Ascending aorta (tissue), 2 donors: ENCODE data around the gene FAM131C. TPM values are rescaled to one million over a fixed set of nuclear protein-coding genes. Genes with fewer than 3 reads are reported as not detected.

Source experiments
- DNase-seq, 2 donors: peaks; one replicate each; pipeline ENCODE4 v3.0.0-alpha.2; 2019; ENCODE audit warnings: low spot score in 2 of 2
- H3K27ac ChIP-seq, 2 donors: fragments of 200-600 bp; sonication (generic); one replicate each; pipeline ENCODE4 v1.5.1; 2016 to 2017; ENCODE audit warnings: mild to moderate bottlenecking in 1 of 2
- H3K27me3 ChIP-seq: fragments of 200-600 bp; sonication (generic); one replicate; pipeline ENCODE4 v1.5.1; 2017
- H3K36me3 ChIP-seq, 2 donors: fragments of 200-600 bp; sonication (generic); one replicate each; pipeline ENCODE4 v1.5.1; 2016
- H3K4me1 ChIP-seq, 2 donors: fragments of 200-600 bp; sonication (generic); one replicate each; pipeline ENCODE4 v1.5.1; 2016 to 2017; ENCODE audit warnings: mild to moderate bottlenecking in 1 of 2
- H3K4me3 ChIP-seq, 2 donors: fragments of 200-600 bp; sonication (generic); one replicate each; pipeline ENCODE4 v1.5.1; 2016 to 2017; ENCODE audit warnings: mild to moderate bottlenecking in 1 of 2
- H3K9me3 ChIP-seq, 2 donors: fragments of 200-600 bp; sonication (generic); one replicate each; pipeline ENCODE4 v1.5.1; 2016
- intact Hi-C: fragments of 100-400 bp; cut with DNase I; formaldehyde crosslinking; loops from one replicate; pipeline ENCODE4 v1.15.1; 2023
- total RNA-seq: library from RNA; depleted of rRNA; stranded (reverse); fragments of >200 nt; gene quantifications from one replicate; pipeline ENCODE4 v1.1.0, GENCODE V29; 2016
- TF ChIP-seq, protein P1 (sequence below), 3 experiments: fragments of 200-600 bp in 2 of 3; fragments of 450-650 bp in 1 of 3; sonication (generic) in 2 of 3; IDR thresholded peaks; one replicate each; pipeline ENCODE4 v1.5.1; 2016 to 2019; ENCODE audit warnings: antibody characterized with exemption in 3 of 3, mild to moderate bottlenecking in 1 of 3, moderate library complexity in 1 of 3

The FAM131C gene
- total RNA-seq, 1 donor from 2014 or later, result 0.21 TPM

DNA sequence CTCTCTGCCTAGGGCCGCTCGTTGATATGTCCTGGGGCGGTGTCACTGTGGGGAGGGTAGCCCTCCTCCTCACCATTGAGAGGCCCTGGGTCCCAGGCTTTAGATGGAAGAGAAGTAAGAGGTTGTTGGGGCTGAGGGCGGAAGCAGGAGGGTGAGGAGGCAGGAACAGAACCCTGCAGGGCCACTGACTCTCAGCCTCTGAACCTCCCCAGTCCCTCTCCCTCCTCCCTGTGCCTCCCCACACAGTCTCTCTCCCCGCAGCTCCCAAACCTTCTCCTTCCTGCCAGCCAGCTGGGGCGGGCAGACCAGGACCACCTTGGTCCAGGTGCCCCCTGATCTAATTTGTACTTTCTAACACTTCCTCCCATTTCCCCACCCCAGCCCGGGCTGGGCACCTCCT lies 14.3 kb upstream of the FAM131C start:
- TF ChIP-seq, protein P1, sequence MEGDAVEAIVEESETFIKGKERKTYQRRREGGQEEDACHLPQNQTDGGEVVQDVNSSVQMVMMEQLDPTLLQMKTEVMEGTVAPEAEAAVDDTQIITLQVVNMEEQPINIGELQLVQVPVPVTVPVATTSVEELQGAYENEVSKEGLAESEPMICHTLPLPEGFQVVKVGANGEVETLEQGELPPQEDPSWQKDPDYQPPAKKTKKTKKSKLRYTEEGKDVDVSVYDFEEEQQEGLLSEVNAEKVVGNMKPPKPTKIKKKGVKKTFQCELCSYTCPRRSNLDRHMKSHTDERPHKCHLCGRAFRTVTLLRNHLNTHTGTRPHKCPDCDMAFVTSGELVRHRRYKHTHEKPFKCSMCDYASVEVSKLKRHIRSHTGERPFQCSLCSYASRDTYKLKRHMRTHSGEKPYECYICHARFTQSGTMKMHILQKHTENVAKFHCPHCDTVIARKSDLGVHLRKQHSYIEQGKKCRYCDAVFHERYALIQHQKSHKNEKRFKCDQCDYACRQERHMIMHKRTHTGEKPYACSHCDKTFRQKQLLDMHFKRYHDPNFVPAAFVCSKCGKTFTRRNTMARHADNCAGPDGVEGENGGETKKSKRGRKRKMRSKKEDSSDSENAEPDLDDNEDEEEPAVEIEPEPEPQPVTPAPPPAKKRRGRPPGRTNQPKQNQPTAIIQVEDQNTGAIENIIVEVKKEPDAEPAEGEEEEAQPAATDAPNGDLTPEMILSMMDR (IDR thresholded peaks at IDR 0.05), result no peak
- no peak for DNase-seq
- Histone ChIP-seq H3K36me3 (no peaks in the 10 kb centered on the region), H3K9me3 (no peaks in the 10 kb centered on the region), H3K4me3 (no peak overlapping the region), H3K27me3 (no peaks in the 10 kb centered on the region), H3K27ac (no peak overlapping the region), H3K4me1 (no peaks in the 10 kb centered on the region)
- intact Hi-C loops, result no loop called here

DNA sequence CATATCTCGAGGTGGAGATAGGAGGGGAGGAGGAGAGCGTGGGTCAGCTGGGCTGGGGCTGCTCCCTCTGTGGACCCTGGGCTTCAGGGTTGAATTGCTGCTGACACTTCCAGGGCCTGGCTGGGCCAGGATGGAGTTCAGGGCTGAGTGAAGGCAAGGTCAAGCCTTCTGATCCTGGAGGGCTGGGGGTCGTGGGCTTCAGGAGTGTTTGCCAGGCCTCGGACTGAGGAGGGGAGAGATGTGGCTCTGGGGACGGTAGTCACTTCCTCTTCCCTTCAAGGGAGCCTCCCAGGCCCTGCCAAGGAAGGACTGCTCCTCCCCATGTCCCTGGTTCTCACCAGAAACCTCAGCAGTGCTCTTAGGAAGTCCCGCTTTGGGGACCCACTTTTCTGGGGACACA lies 12.1 kb upstream of the FAM131C start:
- Histone ChIP-seq H3K27me3 (no peaks in the 10 kb centered on the region), H3K27ac (no peak overlapping the region), H3K9me3 (no peaks in the 10 kb centered on the region), H3K36me3 (no peaks in the 10 kb centered on the region), H3K4me3 (no peak overlapping the region), H3K4me1 (no peaks in the 10 kb centered on the region)
- DNase-seq, result no peak
- TF ChIP-seq, protein P1 (IDR thresholded peaks at IDR 0.05), result no peak
- intact Hi-C loops, result no loop called here

DNA sequence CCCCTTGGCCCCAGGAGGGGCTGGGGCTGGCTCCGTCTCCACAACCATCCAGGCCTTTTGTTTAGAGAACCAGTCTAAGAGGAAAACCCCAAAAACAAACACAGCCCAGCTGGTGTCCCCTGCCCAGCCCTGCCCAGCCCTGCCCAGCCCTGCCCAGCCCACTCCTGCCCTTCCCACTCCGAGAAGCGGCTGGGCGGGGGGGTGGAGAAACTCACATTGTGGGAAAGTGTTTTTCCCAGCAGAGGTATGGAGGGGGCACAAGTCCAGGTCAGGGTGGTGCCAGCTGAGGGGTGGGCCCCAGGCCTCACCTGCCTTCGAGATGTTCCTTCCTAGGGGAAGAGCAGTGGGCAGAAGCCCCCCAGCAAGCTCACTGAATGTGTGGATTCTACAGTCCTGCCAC lies 10.0 kb upstream of the FAM131C start:
- H3K36me3 ChIP-seq, result no peaks in the 10 kb centered on the region
- no peaks in the 10 kb centered on the region for H3K27me3 ChIP-seq
- H3K9me3 ChIP-seq, result no peaks in the 10 kb centered on the region
- TF ChIP-seq, protein P1 (IDR thresholded peaks at IDR 0.05), result no peak
- no peak for DNase-seq
- intact Hi-C loops, result loop anchor here (2.0 kb wide), 1 partner anchor 71 kb away; no protein-coding TSS in a partner anchor
- no peak overlapping the region for H3K27ac ChIP-seq
- no peak overlapping the region for H3K4me3 ChIP-seq
- H3K4me1 ChIP-seq, result peaks cover 0 to 2% of the 10 kb centered on the region in 2 donors

DNA sequence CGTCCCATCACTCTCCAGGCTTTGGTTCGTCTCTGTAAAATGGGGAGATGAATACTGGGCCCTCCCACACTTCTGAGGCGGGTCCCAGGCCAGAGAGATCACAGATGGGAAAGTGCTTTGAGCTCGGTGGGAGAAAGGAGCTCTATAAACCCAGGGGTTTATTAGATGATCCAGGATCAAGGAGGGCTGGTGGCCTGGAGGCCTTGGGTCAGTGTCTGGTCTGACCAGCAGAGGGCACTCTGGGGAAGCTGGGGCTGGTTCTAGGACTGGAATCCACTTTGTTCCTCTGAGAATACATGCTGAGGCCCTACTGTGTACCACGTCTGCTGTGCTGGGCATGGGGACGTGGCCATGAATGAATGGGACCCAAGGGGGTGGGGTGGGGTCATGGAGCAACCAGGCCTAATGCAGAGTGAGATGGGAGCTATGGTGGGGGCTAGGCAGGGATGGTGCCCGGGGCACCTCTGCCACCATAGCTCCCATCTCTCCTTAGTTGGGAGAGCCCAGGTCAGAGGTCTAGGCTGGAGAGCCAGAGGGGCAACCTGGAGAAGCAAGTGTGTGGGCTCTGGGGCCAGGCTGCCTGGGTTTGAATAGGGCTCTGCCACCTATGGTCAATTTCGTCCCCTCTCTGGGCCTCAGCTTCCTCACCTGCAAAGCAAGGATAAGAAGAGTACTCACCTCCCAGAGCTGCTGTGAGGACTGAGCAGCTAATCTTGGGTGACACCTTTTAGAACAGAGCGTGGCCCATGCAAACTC lies 9.0 kb upstream of the FAM131C start:
- no peak overlapping the region for H3K27ac ChIP-seq
- intact Hi-C loops, result loop anchor here (2.0 kb wide), 1 partner anchor 72 kb away; no protein-coding TSS in a partner anchor
- peak in 1 of 2 donors; percentile 78 for DNase-seq
- H3K9me3 ChIP-seq, result no peaks in the 10 kb centered on the region
- TF ChIP-seq, protein P1 (IDR thresholded peaks at IDR 0.05), result peak; percentile 81 to 88 (median 82)
- no peaks in the 10 kb centered on the region for H3K36me3 ChIP-seq
- H3K4me3 ChIP-seq, result no peak overlapping the region
- peaks cover 0 to 2% of the 10 kb centered on the region in 2 donors for H3K4me1 ChIP-seq
- H3K27me3 ChIP-seq, result no peaks in the 10 kb centered on the region

DNA sequence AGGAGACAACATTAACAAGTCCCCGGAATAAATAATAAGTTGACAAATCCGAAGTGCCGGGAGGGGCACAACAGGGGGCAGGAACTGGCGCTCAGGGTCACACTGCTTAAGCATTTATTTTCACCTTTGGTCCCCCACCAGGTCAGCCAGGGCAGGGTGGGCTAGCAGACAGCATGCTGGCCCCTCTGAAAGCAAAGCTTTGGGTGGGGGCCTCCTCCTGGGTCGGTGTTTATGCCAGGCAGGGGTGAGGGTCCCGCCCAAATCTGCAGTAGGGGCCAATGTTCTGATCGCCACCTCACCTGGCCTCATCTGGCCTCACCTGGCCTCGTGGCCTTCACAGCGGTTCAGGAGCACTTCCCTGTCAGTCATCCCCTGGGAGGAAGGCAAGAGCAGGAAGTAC lies 8.2 kb upstream of the FAM131C start:
- no peaks in the 10 kb centered on the region for H3K36me3 ChIP-seq
- no peak for DNase-seq
- intact Hi-C loops, result loop anchor here (2.0 kb wide), 1 partner anchor 73 kb away; no protein-coding TSS in a partner anchor

More for the DNA sequence above, 8.2 kb upstream of the FAM131C start:
- no peaks in the 10 kb centered on the region for H3K9me3 ChIP-seq
- H3K4me3 ChIP-seq, result no peak overlapping the region
- H3K27ac ChIP-seq, result no peak overlapping the region
- no peaks in the 10 kb centered on the region for H3K27me3 ChIP-seq
- TF ChIP-seq, protein P1 (IDR thresholded peaks at IDR 0.05), result no peak
- H3K4me1 ChIP-seq, result peaks cover 0 to 2% of the 10 kb centered on the region in 2 donors
